ENCODE results near the gene LRP4.

DNA sequence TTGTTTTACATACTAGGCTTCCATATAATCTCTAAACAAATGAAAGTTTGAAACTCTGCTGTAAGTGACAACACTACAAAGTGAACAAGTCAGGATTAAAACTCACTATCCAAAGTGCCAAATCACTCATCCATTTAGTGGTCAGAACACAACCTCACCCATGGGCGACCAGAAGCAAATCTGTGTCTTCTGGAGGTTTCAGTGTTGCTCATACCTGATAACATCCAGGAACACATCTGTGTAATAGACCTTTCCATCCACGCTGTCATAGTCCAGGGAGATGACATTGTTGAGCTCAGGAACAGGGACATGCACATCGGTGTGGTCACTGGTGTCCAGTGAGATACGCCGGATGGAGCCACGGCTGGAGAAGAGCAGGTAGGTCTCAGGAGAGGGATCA lies 43.8 kb downstream of the LRP4 start:
- TF ChIP-seq POLR2A (IDR thresholded peaks at IDR 0.05; ENCODE audit: low read depth, low read length) (no peak), TAF1 (IDR thresholded peaks at IDR 0.05; ENCODE audit: borderline replicate concordance, low read depth, low read length) (no peak)

Data from GM12892 (cell line).